ENCODE measurements around the gene ZNF563.

Gene ZNF563

DNA sequence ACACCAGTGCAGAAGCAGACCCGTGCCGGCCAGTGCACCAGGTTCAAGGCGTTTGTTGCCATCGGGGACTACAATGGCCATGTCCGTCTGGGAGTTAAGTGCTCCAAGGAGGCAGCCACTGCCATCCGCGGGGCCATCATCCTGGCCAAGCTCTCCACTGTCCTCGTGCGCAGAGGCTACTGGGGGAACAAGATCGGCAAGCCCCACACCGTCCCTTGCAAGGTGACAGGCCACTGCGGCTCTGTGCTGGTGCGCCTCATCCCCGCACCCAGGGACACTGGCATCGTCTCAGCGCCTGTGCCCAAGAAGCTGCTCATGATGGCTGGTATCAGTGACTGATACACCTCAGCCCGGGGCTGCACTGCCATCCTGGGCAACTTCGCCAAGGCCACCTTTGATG lies 48.8 kb downstream of the ZNF563 start:
- no peak overlapping the region for H3K9ac ChIP-seq (ENCODE audit: low read length)
- no peaks in the 10 kb centered on the region for H3K9me3 ChIP-seq (ENCODE audit: control insufficient read depth, low read length)
- H3K27me3 ChIP-seq (ENCODE audit: control insufficient read depth, insufficient read depth, low read length) = no peaks in the 10 kb centered on the region
- H3K36me3 ChIP-seq (ENCODE audit: control insufficient read depth, insufficient read depth, low read length) = no peaks in the 10 kb centered on the region
- H3K4me3 ChIP-seq (ENCODE audit: low read length) = no peak overlapping the region
- H3K4me1 ChIP-seq (ENCODE audit: control insufficient read depth, insufficient read depth, low read length) = peaks cover 6% of the 10 kb centered on the region

DNA sequence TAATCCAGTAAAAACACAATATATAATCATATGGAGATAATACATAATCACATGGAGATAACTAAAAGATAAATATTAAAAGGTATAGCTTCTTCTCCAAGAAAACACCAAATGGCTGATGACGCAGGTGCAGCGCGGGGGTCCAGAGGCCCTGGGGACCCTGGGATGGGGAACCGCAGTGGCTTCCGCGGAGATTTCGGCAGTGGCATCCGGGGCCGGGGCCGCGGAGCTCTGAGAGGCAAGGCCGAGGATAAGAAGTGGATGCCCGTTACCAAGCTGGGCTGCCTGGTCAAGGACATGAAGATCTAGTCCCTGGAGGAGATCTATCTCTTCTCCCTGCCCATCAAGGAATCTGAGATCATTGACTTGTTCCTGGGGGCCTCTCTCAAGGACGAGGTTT lies 49.2 kb downstream of the ZNF563 start:
- Histone ChIP-seq H3K9ac (ENCODE audit: low read length) (no peak overlapping the region), H3K4me3 (ENCODE audit: low read length) (no peak overlapping the region), H3K9me3 (ENCODE audit: control insufficient read depth, low read length) (no peaks in the 10 kb centered on the region), H3K36me3 (ENCODE audit: control insufficient read depth, insufficient read depth, low read length) (no peaks in the 10 kb centered on the region), H3K27me3 (ENCODE audit: control insufficient read depth, insufficient read depth, low read length) (no peaks in the 10 kb centered on the region), H3K4me1 (ENCODE audit: control insufficient read depth, insufficient read depth, low read length) (peaks cover 4% of the 10 kb centered on the region)

DNA sequence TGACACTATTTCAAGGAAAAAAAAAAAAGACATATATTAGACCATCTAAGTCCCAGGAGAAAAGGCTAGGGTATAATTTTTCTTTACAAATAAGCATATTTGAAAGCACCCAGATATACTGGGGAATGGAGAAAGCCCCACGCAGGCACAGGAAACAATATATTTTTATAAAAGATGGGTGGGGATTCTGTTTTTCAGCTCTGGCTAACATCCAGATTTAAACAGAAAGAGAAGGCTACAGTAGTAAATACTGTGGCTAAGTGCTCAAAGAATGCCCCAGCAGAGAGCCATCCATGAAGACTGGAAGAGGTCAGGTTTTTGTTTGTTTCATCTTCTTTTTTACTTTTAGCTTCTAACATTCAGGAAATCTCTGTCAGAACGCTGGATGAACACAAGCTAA lies 54.7 kb downstream of the ZNF563 start:
- H3K4me1 ChIP-seq (ENCODE audit: control insufficient read depth, insufficient read depth, low read length) = no peaks in the 10 kb centered on the region
- no peak overlapping the region for H3K4me3 ChIP-seq (ENCODE audit: low read length)
- peaks cover 3% of the 10 kb centered on the region for H3K9me3 ChIP-seq (ENCODE audit: control insufficient read depth, low read length)
- H3K27me3 ChIP-seq (ENCODE audit: control insufficient read depth, insufficient read depth, low read length) = no peaks in the 10 kb centered on the region
- H3K36me3 ChIP-seq (ENCODE audit: control insufficient read depth, insufficient read depth, low read length) = peaks cover 5% of the 10 kb centered on the region
- no peak overlapping the region for H3K9ac ChIP-seq (ENCODE audit: low read length)

DNA sequence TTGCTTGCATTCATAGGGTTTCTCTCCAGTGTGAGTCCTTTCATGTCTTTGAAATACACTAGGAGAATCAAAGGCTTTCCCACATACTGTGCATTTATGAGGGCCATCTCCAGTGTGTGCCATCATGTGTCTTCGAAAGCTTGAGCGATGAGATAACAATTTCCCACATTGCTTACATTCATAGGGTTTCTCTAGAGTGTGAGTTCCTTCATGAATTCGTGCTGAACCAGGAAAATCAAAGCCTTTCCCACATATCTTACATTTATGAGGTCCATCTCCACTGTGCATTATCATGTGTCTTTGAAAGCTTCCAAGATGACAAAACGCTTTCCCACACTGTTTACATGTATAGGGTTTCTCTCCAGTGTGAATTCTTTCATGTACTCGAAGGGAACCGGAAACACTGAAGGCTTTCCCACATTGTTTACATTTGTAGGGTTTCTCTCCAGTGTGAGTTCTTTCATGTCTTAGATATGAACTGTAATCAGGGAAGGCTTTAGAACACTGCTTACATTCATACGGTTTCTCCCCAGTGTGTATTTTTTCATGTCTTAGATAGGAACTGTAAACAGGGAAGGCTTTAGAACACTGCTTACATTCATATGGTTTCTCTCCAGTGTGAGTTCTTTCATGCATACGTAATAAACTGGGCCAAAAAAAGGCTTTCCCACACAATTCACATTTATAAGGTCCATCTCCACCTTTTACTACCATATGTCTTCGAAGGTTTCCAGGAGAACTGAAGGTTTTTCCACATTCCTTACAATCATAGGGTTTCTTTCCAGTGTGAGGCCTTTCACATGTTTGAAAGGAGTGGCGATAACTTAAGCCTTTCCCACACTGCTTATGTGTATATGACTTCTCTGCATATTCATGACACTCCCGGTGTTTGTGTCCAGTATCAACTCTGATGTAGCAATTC lies 60.2 kb downstream of the ZNF563 start:
- H3K36me3 ChIP-seq (ENCODE audit: control insufficient read depth, insufficient read depth, low read length) = peaks cover 13% of the 10 kb centered on the region

DNA sequence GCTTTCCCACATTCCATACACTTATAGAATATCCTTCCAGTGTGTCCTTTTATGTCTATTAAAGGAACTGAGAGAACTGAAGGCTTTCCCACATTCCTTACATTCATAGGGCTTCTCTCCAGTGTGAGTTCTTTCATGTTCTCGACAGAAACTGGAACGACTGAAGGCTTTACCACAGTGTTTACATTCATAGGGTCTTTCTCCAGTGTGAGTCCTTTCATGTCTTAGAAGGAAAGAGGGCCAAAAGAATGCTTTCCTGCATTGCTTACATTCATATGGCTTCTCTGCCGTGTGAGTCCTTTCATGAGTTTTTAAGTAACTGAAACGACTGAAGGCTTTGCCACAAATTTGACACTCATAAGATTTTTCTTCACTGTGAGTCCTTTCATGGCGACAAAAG lies 61.0 kb downstream of the ZNF563 start:
- no peak overlapping the region for H3K9ac ChIP-seq (ENCODE audit: low read length)
- no peaks in the 10 kb centered on the region for H3K27me3 ChIP-seq (ENCODE audit: control insufficient read depth, insufficient read depth, low read length)
- no peak overlapping the region for H3K4me3 ChIP-seq (ENCODE audit: low read length)
- peaks cover 30% of the 10 kb centered on the region for H3K9me3 ChIP-seq (ENCODE audit: control insufficient read depth, low read length)
- no peaks in the 10 kb centered on the region for H3K4me1 ChIP-seq (ENCODE audit: control insufficient read depth, insufficient read depth, low read length)
- H3K36me3 ChIP-seq (ENCODE audit: control insufficient read depth, insufficient read depth, low read length) = peaks cover 11% of the 10 kb centered on the region

More for the DNA sequence above, 60.2 kb downstream of the ZNF563 start:
- H3K27me3 ChIP-seq (ENCODE audit: control insufficient read depth, insufficient read depth, low read length) = no peaks in the 10 kb centered on the region
- no peak overlapping the region for H3K4me3 ChIP-seq (ENCODE audit: low read length)
- H3K9ac ChIP-seq (ENCODE audit: low read length) = no peak overlapping the region
- H3K4me1 ChIP-seq (ENCODE audit: control insufficient read depth, insufficient read depth, low read length) = no peaks in the 10 kb centered on the region
- peaks cover 30% of the 10 kb centered on the region for H3K9me3 ChIP-seq (ENCODE audit: control insufficient read depth, low read length)

DNA sequence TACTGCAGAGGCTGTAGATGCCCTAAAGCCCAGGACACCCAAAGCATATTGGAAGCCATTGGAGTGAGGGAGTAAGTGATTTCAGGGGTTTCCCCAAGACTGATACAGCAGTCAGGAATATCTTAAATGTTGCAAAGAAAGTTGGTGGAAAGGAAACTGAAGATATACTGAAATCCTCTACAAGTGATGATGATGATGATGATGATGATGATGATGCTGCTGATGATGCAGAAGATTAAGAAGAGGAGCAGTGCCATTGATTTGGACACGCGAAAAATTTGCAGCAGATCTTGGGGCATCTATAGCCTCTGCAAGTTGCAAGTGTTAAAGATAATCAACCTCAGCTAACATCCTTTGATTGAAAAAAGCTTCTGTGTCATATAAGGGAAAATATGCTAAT lies 62.6 kb downstream of the ZNF563 start:
- H3K4me1 ChIP-seq (ENCODE audit: control insufficient read depth, insufficient read depth, low read length) = no peaks in the 10 kb centered on the region
- H3K36me3 ChIP-seq (ENCODE audit: control insufficient read depth, insufficient read depth, low read length) = peaks cover 11% of the 10 kb centered on the region
- H3K4me3 ChIP-seq (ENCODE audit: low read length) = no peak overlapping the region
- peaks cover 30% of the 10 kb centered on the region for H3K9me3 ChIP-seq (ENCODE audit: control insufficient read depth, low read length)
- no peak overlapping the region for H3K9ac ChIP-seq (ENCODE audit: low read length)
- H3K27me3 ChIP-seq (ENCODE audit: control insufficient read depth, insufficient read depth, low read length) = no peaks in the 10 kb centered on the region
